Fibroblast of the aortic adventitia (primary cell): ENCODE data around the gene RCVRN. TPM values are rescaled to one million over a fixed set of nuclear protein-coding genes. Genes with fewer than 3 reads are reported as not detected.
A peak's percentile ranks its signal among the peaks of the same experiment; 100 is the strongest.

Source experiments
- DNase-seq: peaks from one replicate; pipeline ENCODE4 v3.0.0-alpha.2; 2010; ENCODE audit warnings: low read depth
- H3K4me3 ChIP-seq: 2 replicates; pipeline ENCODE4 v1.5.1; 2011; ENCODE audit warnings: low read depth, mild to moderate bottlenecking, control low read depth, low read length, moderate library complexity
- total RNA-seq: library from RNA; depleted of rRNA; stranded (reverse); fragments of >200 nt; gene quantifications from 2 replicates; pipeline ENCODE4 v1.2.3, GENCODE V29; 2012; ENCODE audit warnings: low replicate concordance
- TF ChIP-seq, protein P1 (sequence below): IDR thresholded peaks from 2 replicates; pipeline ENCODE4 v1.5.1; 2011; ENCODE audit warnings: mild to moderate bottlenecking, low read length, control low read depth, inconsistent platforms; ENCODE audit not compliant: insufficient read depth

RCVRN gene
- total RNA-seq, 1 donor = not detected

DNA sequence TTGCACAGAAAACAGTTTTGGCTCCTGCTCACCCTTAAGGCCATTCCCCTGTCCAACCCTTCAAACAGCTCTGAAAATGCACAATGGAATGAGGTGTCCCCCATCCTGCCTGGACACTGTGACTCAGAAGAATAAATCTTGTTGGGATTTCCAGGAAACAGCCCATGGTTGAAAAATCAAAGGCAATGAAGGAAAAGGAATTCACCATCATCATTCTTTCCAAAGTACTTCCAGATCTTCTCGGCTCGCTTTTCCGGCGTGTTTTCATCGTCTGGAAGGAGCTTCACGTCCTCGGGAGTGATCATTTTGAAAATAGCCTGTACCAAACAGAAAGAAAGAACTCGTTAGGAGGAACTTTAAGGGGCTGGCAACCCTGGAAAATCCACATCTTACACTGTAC lies 4.3 kb downstream of the RCVRN start:
- no peak overlapping the region for H3K4me3 ChIP-seq
- TF ChIP-seq, protein P1, sequence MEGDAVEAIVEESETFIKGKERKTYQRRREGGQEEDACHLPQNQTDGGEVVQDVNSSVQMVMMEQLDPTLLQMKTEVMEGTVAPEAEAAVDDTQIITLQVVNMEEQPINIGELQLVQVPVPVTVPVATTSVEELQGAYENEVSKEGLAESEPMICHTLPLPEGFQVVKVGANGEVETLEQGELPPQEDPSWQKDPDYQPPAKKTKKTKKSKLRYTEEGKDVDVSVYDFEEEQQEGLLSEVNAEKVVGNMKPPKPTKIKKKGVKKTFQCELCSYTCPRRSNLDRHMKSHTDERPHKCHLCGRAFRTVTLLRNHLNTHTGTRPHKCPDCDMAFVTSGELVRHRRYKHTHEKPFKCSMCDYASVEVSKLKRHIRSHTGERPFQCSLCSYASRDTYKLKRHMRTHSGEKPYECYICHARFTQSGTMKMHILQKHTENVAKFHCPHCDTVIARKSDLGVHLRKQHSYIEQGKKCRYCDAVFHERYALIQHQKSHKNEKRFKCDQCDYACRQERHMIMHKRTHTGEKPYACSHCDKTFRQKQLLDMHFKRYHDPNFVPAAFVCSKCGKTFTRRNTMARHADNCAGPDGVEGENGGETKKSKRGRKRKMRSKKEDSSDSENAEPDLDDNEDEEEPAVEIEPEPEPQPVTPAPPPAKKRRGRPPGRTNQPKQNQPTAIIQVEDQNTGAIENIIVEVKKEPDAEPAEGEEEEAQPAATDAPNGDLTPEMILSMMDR = no peak
- DNase-seq = peak; percentile 58

DNA sequence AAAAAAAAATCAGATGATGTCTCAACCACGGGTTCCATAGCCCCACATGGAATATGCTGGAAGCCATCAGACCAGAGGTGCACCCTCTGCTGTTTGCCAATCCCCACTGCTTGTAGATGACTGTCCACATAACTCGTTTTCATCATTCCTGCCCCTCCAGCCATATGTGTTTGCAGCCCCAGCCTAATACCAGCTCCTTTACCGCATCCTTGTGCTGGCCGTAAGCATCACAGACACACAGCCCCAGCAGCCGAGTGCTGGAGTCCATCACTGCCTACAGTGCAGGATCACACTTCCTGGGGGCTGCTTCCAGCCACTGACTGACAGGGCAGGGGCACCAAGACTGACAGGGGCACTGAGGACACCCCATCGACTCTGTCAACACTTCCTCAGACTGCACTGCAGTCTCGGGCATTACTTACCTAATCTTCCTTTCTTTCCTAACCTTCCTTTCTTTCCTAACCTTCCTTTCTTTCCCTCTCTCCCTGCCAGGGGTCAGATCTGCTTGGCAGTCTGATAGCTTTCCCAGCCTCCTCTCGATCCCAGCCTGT lies 5.0 kb downstream of the RCVRN start:
- H3K4me3 ChIP-seq = no peak overlapping the region
- TF ChIP-seq, protein P1 = no peak
- no peak for DNase-seq

DNA sequence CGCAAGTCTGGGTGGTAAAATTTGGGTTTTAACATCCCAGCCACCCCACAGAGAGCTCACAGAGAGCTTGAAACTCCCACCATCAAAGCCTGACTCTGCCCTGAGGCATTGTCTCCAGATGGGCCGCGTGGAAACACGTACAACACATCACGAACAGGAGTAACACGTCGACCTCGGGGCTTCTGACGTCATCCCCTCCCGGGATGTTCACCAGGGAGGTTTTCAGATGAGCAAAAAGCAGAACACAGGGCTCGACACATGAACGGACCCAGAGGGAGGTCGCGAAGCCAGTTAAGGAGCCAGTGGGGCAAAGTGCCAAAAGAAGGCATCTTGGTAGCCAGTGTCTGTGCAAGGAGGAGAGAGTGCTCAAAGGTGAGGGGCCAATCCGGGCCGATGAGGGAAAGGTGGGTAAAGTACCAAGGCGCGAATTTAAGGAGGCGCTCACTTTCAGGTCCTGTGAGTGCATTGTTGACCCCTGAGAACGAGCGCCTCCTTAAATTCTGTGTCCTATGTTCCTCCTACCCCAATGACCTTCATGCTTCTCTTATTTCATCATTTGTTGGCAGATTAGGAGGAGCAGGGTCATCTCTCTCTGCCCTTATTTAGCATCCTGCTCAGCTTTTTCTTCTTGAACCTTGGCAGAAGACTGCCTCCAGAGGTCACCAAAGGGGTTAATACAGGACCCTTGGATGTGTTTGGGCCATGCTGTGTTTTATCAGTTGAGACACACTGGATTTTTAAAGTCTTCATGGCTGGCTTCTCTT lies 5.6 kb downstream of the RCVRN start:
- DNase-seq = no peak
- TF ChIP-seq, protein P1 = no peak
- no peak overlapping the region for H3K4me3 ChIP-seq

DNA sequence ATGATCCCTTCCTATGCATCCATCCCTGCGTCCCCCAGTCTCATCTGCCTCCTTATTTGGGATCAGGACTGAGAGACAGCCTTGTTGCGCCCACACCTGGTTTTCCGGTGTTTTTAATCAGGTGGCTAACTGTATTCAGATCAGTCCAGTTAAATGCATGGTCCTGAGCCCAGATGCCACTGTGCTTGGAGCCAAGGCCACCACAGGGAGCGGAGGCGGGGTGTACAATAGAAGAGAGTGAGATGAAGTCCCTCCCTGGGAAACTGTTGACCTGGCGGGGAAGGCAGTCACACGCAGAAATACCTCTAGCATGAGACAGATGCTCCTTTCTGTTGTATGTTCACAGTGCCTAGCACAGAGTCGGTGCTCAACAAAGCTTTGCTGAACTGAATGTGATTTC lies 6.3 kb downstream of the RCVRN start:
- H3K4me3 ChIP-seq = no peak overlapping the region
- DNase-seq = no peak
- TF ChIP-seq, protein P1 = no peak

DNA sequence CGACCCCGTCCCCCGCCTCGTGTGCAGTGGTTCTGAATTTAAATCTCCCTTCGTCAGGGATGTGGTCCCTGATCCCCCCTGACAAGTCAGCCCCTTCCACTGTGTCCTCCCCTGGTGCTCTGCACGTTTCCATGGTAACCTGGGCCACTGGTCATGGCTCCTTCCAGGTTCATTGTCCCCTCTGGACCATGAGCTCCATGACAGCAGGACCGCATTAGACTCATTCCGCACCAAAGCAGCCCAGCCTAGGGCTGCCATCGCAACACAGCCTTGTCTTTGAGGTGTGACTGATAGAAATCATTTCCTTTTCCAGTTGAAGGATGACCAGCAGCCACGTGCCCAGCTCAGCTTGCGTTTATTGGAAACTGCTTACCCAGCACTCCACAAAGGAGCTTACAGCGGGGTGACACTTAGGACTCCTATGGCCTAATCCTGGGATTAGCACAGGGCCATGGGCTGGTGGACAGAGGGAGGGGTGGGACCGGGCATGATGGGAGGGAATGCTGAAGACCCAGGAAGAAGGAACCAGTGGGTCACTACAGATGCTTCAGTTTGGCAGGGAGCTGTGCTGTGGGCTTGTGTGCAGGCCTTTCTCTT lies 7.6 kb downstream of the RCVRN start:
- TF ChIP-seq, protein P1 = no peak
- no peak overlapping the region for H3K4me3 ChIP-seq
- DNase-seq = no peak

DNA sequence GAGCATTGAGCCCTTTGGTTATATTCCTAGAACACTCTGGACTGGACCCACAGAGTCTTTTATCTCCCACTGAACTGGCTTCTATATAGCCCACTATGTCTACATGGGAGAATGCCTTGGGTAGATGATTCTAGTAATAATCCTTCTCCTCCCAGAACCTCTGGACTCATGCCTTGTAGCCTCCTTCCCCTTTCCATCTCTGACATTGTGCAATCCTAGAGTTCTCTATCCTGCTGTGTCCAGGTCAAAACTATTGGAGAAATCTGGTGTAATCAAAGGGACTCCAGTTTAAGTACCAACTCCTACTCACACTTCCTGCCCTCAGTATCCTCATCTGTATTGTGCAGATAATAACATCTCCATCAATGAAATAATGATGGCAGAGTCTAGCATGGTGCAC lies 9.1 kb downstream of the RCVRN start:
- TF ChIP-seq, protein P1 = no peak
- no peak for DNase-seq
- no peak overlapping the region for H3K4me3 ChIP-seq

DNA sequence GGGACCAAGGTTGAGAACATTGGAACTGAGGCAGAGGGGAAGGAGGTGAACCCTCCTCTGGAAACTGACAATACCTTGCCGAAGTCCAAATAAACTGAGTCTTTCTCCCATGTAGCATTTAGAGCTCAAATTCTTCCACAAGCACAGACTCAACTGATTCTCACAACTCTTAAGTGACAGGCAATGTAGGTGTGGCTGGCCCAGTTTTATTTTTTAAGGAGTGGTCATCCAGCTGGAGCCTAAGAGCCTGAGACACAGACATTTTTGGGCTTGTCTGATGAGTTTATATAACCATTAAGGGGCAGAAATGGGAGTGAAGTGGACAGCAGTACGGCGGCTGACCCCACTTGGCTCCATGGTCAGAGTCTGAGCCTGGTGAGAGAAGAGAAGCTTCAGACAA lies 10.8 kb downstream of the RCVRN start:
- TF ChIP-seq, protein P1 = no peak

More for the DNA sequence above, 10.8 kb downstream of the RCVRN start:
- DNase-seq = no peak
- no peak overlapping the region for H3K4me3 ChIP-seq
